ENCODE data around the gene CHRDL2. TPM values are rescaled to one million over a fixed set of nuclear protein-coding genes. Genes with fewer than 3 reads are reported as not detected.

Gene CHRDL2
- total RNA-seq, 1 experiment from 2014 or later: not detected

DNA sequence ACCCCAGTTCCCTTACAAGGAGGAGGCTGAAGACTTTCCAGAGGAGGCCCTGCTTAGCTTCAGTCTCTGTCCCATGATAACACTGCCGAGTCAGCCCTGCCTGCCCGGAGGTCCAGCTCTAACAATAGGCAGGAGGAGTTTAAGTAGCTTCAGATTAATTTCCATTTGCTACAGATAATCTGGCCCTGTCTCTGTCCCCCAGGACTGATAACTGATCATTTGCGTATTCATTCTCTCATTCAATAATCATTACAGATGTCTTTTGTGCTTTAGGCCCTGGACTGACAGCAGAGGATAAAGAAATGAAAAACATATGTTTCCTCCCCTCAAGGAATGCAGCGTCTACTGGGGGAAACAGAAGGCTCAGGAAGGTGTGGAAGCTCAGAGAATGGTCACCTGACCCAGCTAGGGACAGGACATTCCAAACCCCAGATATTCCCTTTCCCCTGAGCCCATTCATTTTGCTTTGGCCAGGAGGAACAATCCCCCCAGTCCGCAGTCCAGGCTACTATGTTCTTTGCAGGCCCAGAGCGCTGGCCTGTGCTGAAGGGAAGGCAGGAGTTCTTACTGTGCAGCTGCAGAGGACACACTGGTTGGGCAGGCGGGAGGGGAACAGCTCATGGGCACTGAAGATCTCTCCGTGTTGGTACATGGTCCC is 20.8 kb downstream of the CHRDL2 start:
- no peaks in the 10 kb centered on the region for H3K27me3 ChIP-seq (ENCODE audit: insufficient read depth, low read length)
- no peak for TF ChIP-seq SRF (IDR thresholded peaks at IDR 0.05; ENCODE audit: low read depth)
- TF ChIP-seq CEBPB (IDR thresholded peaks at IDR 0.05; ENCODE audit: low read depth): no peak
- TF ChIP-seq, protein P1, sequence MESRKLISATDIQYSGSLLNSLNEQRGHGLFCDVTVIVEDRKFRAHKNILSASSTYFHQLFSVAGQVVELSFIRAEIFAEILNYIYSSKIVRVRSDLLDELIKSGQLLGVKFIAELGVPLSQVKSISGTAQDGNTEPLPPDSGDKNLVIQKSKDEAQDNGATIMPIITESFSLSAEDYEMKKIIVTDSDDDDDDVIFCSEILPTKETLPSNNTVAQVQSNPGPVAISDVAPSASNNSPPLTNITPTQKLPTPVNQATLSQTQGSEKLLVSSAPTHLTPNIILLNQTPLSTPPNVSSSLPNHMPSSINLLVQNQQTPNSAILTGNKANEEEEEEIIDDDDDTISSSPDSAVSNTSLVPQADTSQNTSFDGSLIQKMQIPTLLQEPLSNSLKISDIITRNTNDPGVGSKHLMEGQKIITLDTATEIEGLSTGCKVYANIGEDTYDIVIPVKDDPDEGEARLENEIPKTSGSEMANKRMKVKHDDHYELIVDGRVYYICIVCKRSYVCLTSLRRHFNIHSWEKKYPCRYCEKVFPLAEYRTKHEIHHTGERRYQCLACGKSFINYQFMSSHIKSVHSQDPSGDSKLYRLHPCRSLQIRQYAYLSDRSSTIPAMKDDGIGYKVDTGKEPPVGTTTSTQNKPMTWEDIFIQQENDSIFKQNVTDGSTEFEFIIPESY (IDR thresholded peaks at IDR 0.05; ENCODE audit: extremely low read depth, insufficient replicate concordance, low read length): no peak
- CTCF ChIA-PET: interaction anchor here (1.8 kb wide), 1 partner anchor 9 kb away, joined by 9 read pairs; no protein-coding TSS in a partner anchor
- H3K36me3 ChIP-seq (ENCODE audit: control insufficient read depth in 1 of 2, insufficient read depth in 2 of 2, low read length in 2 of 2): no peaks in the 10 kb centered on the region
- BruUV-seq (replicated peaks): no TSS peak
- DNase-seq (ENCODE audit: low read depth, low spot score) (no peak), ATAC-seq (no peak)
- no peak overlapping the region for H2AFZ ChIP-seq (ENCODE audit: low read depth, low read length, poor library complexity, severe bottlenecking)
- RAD21 ChIA-PET (ENCODE audit: low non-redundant PET in 1 of 2, low total read pairs in 2 of 2, uncharacterized antibody in 2 of 2, unreplicated experiment in 2 of 2): no interaction called here
- no peak overlapping the region for H3K27ac ChIP-seq (ENCODE audit: low read depth, low read length)
- H4K20me1 ChIP-seq (ENCODE audit: insufficient read depth): no peaks in the 10 kb centered on the region
- POLR2A ChIA-PET: no interaction called here
- H3K9me2 ChIP-seq (ENCODE audit: insufficient read depth): no peaks in the 10 kb centered on the region
- no peaks in the 10 kb centered on the region for H3K9me3 ChIP-seq (ENCODE audit: control insufficient read depth in 1 of 2, insufficient read depth in 1 of 2, low read depth in 1 of 2, low read length in 2 of 2)
- H3K79me2 ChIP-seq (ENCODE audit: insufficient read depth, low read length): no peaks in the 10 kb centered on the region
- H3K9ac ChIP-seq (ENCODE audit: low read length): no peak overlapping the region
- no peak overlapping the region for H3K4me2 ChIP-seq (ENCODE audit: low read length)
- no peaks in the 10 kb centered on the region for H3K4me1 ChIP-seq (ENCODE audit: control insufficient read depth in 1 of 2, insufficient read depth in 2 of 2, low read length in 2 of 2)
- no peak overlapping the region for H3K4me3 ChIP-seq (replicated peaks in 1 of 2; ENCODE audit: low read depth in 1 of 2, low read length in 2 of 2)
- intact Hi-C loops (cut with micrococcal nuclease): no loop called here

DNA sequence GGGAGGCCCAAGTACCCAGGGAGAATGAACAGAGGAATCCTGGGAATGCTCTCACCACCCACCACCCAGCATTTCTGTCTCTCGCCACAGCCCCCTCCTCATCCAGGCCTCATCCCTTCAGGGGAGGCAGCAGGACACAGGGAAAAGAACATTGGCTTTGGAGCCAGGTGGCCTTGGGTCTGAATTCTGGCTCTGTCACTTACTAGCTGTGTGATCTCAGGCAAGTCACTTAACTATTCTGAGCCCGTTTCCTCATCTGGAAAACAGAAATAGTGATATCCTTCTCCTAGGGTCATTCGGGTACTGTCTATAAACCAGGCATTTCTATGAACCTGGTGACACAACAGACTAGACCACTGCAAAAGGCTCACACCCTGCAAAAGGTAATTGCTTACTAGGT is 22.1 kb downstream of the CHRDL2 start:
- ChIA-PET CTCF (no interaction called here), RAD21 (ENCODE audit: low non-redundant PET in 1 of 2, low total read pairs in 2 of 2, uncharacterized antibody in 2 of 2, unreplicated experiment in 2 of 2) (no interaction called here), POLR2A (no interaction called here)
- Histone ChIP-seq H2AFZ (ENCODE audit: low read depth, low read length, poor library complexity, severe bottlenecking) (no peak overlapping the region), H3K4me3 (replicated peaks in 1 of 2; ENCODE audit: low read depth in 1 of 2, low read length in 2 of 2) (no peak overlapping the region), H3K9ac (ENCODE audit: low read length) (no peak overlapping the region), H3K4me2 (ENCODE audit: low read length) (no peak overlapping the region), H3K27ac (ENCODE audit: low read depth, low read length) (no peak overlapping the region), H3K27me3 (ENCODE audit: insufficient read depth, low read length) (no peaks in the 10 kb centered on the region), H3K9me2 (ENCODE audit: insufficient read depth) (no peaks in the 10 kb centered on the region), H3K9me3 (ENCODE audit: control insufficient read depth in 1 of 2, insufficient read depth in 1 of 2, low read depth in 1 of 2, low read length in 2 of 2) (no peaks in the 10 kb centered on the region), H3K36me3 (ENCODE audit: control insufficient read depth in 1 of 2, insufficient read depth in 2 of 2, low read length in 2 of 2) (no peaks in the 10 kb centered on the region), H4K20me1 (ENCODE audit: insufficient read depth) (no peaks in the 10 kb centered on the region), H3K79me2 (ENCODE audit: insufficient read depth, low read length) (no peaks in the 10 kb centered on the region), H3K4me1 (ENCODE audit: control insufficient read depth in 1 of 2, insufficient read depth in 2 of 2, low read length in 2 of 2) (no peaks in the 10 kb centered on the region)
- TF ChIP-seq CEBPB (IDR thresholded peaks at IDR 0.05; ENCODE audit: low read depth): no peak
- no peak for TF ChIP-seq ZNF274 (IDR thresholded peaks at IDR 0.05; ENCODE audit: low read depth, low read length)
- no peak for TF ChIP-seq ELF1 (IDR thresholded peaks at IDR 0.05; ENCODE audit: borderline replicate concordance, low read depth)
- TF ChIP-seq SIN3A (IDR thresholded peaks at IDR 0.05; ENCODE audit: low read depth): no peak
- TF ChIP-seq YY1 (IDR thresholded peaks at IDR 0.05; ENCODE audit: extremely low read depth, insufficient replicate concordance, low read depth, low read length): no peak
- TF ChIP-seq, protein P2, sequence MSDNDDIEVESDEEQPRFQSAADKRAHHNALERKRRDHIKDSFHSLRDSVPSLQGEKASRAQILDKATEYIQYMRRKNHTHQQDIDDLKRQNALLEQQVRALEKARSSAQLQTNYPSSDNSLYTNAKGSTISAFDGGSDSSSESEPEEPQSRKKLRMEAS (IDR thresholded peaks at IDR 0.05): no peak
- no peak for TF ChIP-seq EGR1 (IDR thresholded peaks at IDR 0.05; ENCODE audit: low read depth)
- TF ChIP-seq EZH2 (IDR thresholded peaks at IDR 0.05): no peak
- TF ChIP-seq JUND (IDR thresholded peaks at IDR 0.05): no peak
- no peak for TF ChIP-seq EZH2phosphoT487 (IDR thresholded peaks at IDR 0.05; ENCODE audit: borderline replicate concordance)
- no peak for TF ChIP-seq SRF (IDR thresholded peaks at IDR 0.05; ENCODE audit: low read depth)
- TF ChIP-seq FOSL1 (IDR thresholded peaks at IDR 0.05; ENCODE audit: low read depth): no peak
- TF ChIP-seq, protein P3, sequence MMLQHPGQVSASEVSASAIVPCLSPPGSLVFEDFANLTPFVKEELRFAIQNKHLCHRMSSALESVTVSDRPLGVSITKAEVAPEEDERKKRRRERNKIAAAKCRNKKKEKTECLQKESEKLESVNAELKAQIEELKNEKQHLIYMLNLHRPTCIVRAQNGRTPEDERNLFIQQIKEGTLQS (IDR thresholded peaks at IDR 0.05): no peak
- no peak for TF ChIP-seq TCF7L2 (IDR thresholded peaks at IDR 0.05; ENCODE audit: borderline replicate concordance, extremely low read depth, insufficient read depth, insufficient read length)
- no peak for ATAC-seq
- DNase-seq (ENCODE audit: low read depth, low spot score): no peak
- no TSS peak for BruUV-seq (replicated peaks)
- intact Hi-C loops (cut with micrococcal nuclease): no loop called here

Data from HCT116 (cell line).